A549 (cell line): Measurements from ENCODE around the gene TIGIT.

ENCODE experiments used
- BHLHE40 ChIP-seq: IDR thresholded peaks from 2 replicates; pipeline ENCODE4 v1.6.1; 2012; ENCODE audit warnings: low read depth, low read length, inconsistent platforms
- CTCF ChIP-seq: fragments of >200 bp; sonication (Bioruptor Twin); formaldehyde crosslinking; IDR thresholded peaks from 3 replicates; pipeline ENCODE4 v1.5.1; 2016
- HOXA7 ChIP-seq: fragments of 250-450 bp; sonication (Bioruptor Pico); IDR thresholded peaks from 2 replicates; pipeline ENCODE4 v1.5.0; 2020; ENCODE audit warnings: mild to moderate bottlenecking, moderate library complexity
- SREBF2 ChIP-seq: fragments of 450-650 bp; IDR thresholded peaks from 2 replicates; pipeline ENCODE4 v1.6.1; 2014; ENCODE audit warnings: mild to moderate bottlenecking, moderate library complexity
- USF2 ChIP-seq: fragments of 450-650 bp; IDR thresholded peaks from 2 replicates; pipeline ENCODE4 v1.6.1; 2014; ENCODE audit warnings: antibody characterized with exemption

GRCh38 chr3:114319453-114319852 lies 25.6 kb downstream of the TIGIT start:
- TF ChIP-seq HOXA7 (CRISPR knock-in tag) (no peak), USF2 (no peak), CTCF (no peak), BHLHE40 (no peak), SREBF2 (no peak)
